Central memory CD4-positive, alpha-beta T cell (primary cell): ENCODE results near the gene HES5.

ENCODE experiments used
- DNase-seq: peaks from one replicate; pipeline ENCODE4 v3.0.0; 2022

The HES5 gene

GRCh38 chr1:2530513-2531361, 674 bp upstream of the HES5 start:
- DNase-seq = no peak

- DNase-seq = peak; percentile 37
These were observed 888 bp downstream of the HES5 start for GRCh38 chr1:2528966-2529783.

- DNase-seq = no peak
These were observed 1.5 kb downstream of the HES5 start for GRCh38 chr1:2528611-2528965.

GRCh38 chr1:2528016-2528415, 2.0 kb downstream of the HES5 start:
- no peak for DNase-seq

- no peak for DNase-seq
These were observed 2.6 kb downstream of the HES5 start for GRCh38 chr1:2527556-2527860.

- DNase-seq = no peak
These were observed 3.1 kb downstream of the HES5 start for GRCh38 chr1:2526824-2527555.

- peak; percentile 87 for DNase-seq
These were observed 3.9 kb downstream of the HES5 start, which contains the start of gene PANK4 for GRCh38 chr1:2525920-2526823. Gene PANK4, minus strand, starts transcription at chr1:2526596. Its CDS starts 9 bp downstream, at chr1:2526587.

GRCh38 chr1:2525572-2525919, 4.5 kb downstream of the HES5 start:
- DNase-seq = no peak

GRCh38 chr1:2523891-2524609, 6.0 kb downstream of the HES5 start:
- DNase-seq = peak; percentile 70

GRCh38 chr1:2523191-2523890, 6.7 kb downstream of the HES5 start:
- no peak for DNase-seq

GRCh38 chr1:2522230-2522629, 7.8 kb downstream of the HES5 start:
- no peak for DNase-seq

GRCh38 chr1:2520806-2521205, 9.3 kb downstream of the HES5 start:
- DNase-seq = no peak

GRCh38 chr1:2520206-2520605, 9.9 kb downstream of the HES5 start:
- no peak for DNase-seq

- no peak for DNase-seq
These were observed 10.3 kb downstream of the HES5 start for GRCh38 chr1:2519729-2520128.

GRCh38 chr1:2519029-2519685, 10.9 kb downstream of the HES5 start:
- DNase-seq = no peak

- DNase-seq = no peak
These were observed 11.5 kb downstream of the HES5 start for GRCh38 chr1:2518528-2518927.

- DNase-seq = no peak
These were observed 12.1 kb downstream of the HES5 start for GRCh38 chr1:2517966-2518365.

- DNase-seq = no peak
These were observed 13.1 kb downstream of the HES5 start for GRCh38 chr1:2516946-2517345.

- DNase-seq = no peak
These were observed 13.9 kb downstream of the HES5 start for GRCh38 chr1:2516124-2516523.

GRCh38 chr1:2515763-2516080, 14.3 kb downstream of the HES5 start:
- no peak for DNase-seq
